ENCODE measurements around the gene EOLA1.

DNA sequence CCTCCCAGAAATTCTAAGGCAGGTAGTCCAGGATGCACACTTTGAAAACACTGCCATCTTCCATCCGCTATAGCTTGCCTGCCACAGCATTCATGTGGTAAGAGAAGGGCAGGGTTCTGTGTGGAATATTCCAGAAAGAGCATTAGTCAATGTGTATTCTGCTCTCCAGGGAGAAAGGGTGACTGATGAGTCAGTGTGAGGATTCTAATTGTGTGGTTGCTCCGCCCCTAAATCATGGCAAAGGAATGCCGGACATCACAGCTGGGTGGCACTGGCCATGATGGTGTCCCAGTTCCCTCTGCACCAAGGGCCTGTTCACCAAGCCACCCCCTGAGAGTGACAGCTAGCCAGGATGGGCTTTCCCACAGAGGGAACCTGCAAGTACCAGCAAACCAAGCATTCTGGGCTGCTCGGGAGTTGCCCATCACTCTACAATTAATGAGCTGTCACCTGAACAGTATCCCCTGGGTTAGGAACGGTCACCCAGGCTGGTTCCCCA, 45.2 kb upstream of the EOLA1 start:
- TF ChIP-seq, protein P1, sequence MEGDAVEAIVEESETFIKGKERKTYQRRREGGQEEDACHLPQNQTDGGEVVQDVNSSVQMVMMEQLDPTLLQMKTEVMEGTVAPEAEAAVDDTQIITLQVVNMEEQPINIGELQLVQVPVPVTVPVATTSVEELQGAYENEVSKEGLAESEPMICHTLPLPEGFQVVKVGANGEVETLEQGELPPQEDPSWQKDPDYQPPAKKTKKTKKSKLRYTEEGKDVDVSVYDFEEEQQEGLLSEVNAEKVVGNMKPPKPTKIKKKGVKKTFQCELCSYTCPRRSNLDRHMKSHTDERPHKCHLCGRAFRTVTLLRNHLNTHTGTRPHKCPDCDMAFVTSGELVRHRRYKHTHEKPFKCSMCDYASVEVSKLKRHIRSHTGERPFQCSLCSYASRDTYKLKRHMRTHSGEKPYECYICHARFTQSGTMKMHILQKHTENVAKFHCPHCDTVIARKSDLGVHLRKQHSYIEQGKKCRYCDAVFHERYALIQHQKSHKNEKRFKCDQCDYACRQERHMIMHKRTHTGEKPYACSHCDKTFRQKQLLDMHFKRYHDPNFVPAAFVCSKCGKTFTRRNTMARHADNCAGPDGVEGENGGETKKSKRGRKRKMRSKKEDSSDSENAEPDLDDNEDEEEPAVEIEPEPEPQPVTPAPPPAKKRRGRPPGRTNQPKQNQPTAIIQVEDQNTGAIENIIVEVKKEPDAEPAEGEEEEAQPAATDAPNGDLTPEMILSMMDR (IDR thresholded peaks at IDR 0.05) = no peak
- no peak for TF ChIP-seq POLR2A (IDR thresholded peaks at IDR 0.05)
